ENCODE data around the gene RPS6KA1. TPM values are rescaled to one million over a fixed set of nuclear protein-coding genes. Genes with fewer than 3 reads are reported as not detected.
"Not testable (repeated sequence)": the region's sequence is repeated elsewhere in the genome, so short reads cannot be mapped to it uniquely, and the experiment has no call there.

Gene RPS6KA1
- total and polyA plus RNA-seq, 9 of the 15 experiments (the other 6 are each of a cell fraction or from before 2014, with no cell fraction given): 2.4 to 61.0 (median 35.5) TPM

DNA sequence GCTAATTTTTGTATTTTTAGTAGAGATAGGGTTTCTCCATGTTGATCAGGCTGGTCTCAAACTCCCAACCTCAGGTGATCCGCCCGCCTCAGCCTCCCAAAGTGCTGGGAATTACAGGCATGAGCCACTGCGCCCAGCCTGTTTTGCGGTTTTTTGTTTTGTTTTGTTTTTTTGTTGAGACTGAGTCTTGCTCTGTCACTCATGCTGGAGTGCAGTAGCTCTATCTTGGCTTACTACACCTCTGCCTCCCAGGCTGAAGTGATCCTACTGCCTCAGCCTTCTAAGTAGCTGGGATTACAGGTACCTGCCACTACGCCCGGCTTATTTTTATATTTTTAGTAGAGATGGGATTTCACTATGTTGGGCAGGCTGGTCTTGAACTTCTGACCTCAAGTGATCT is 65.0 kb downstream of the RPS6KA1 start:
- H3K36me3 ChIP-seq (ENCODE audit: control insufficient read depth, insufficient read depth, low read length); H2AFZ ChIP-seq (ENCODE audit: low read depth, low read length); H3K27me3 ChIP-seq (ENCODE audit: control insufficient read depth in 2 of 2, insufficient read depth in 2 of 2, low read length in 2 of 2); CTCF ChIA-PET (ENCODE audit: low intra/inter-chr PET ratio); H3K4me3 ChIP-seq; H3K79me2 ChIP-seq (ENCODE audit: control insufficient read depth, insufficient read depth, low read length); H3K9me3 ChIP-seq (replicated peaks; ENCODE audit: control insufficient read depth, insufficient read depth, low read depth, low read length); H3K4me2 ChIP-seq (ENCODE audit: insufficient read depth, low read length); H3K27ac ChIP-seq (ENCODE audit: extremely low read depth, low read depth, low read length); intact Hi-C loops (cut with micrococcal nuclease); H3K9ac ChIP-seq (ENCODE audit: insufficient read depth in 1 of 2, low read depth in 2 of 2, low read length in 2 of 2); in situ Hi-C loops (cut with MboI); FAIRE-seq; H4K20me1 ChIP-seq (replicated peaks; ENCODE audit: control insufficient read depth, insufficient read depth, low read length); H3K9me1 ChIP-seq (ENCODE audit: control insufficient read depth, insufficient read depth, low read length); BruUV-seq (replicated peaks); H3K4me1 ChIP-seq (replicated peaks in 1 of 2; ENCODE audit: control insufficient read depth in 2 of 2, insufficient read depth in 2 of 2, low read length in 2 of 2); DNase-seq (ENCODE audit: extremely low read depth in 1 of 4, low spot score in 3 of 4): not testable (repeated sequence)
- TF ChIP-seq, protein P1, sequence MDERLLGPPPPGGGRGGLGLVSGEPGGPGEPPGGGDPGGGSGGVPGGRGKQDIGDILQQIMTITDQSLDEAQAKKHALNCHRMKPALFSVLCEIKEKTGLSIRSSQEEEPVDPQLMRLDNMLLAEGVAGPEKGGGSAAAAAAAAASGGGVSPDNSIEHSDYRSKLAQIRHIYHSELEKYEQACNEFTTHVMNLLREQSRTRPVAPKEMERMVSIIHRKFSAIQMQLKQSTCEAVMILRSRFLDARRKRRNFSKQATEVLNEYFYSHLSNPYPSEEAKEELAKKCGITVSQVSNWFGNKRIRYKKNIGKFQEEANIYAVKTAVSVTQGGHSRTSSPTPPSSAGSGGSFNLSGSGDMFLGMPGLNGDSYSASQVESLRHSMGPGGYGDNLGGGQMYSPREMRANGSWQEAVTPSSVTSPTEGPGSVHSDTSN (CRISPR knock-in tag; IDR thresholded peaks at IDR 0.05; ENCODE audit: low read depth): 0 out of 2 replicates have a peak, but pooled peaks have one; percentile 32
- TF ChIP-seq, protein P1 (tag; conservative IDR thresholded peaks at IDR 0.05; ENCODE audit: low read depth): not testable (repeated sequence)
- TF ChIP-seq ZNF12 (CRISPR knock-in tag; IDR thresholded peaks at IDR 0.05): peak; percentile 31; the same call in 1 of the 2 replicates
- TF ChIP-seq, protein P2, sequence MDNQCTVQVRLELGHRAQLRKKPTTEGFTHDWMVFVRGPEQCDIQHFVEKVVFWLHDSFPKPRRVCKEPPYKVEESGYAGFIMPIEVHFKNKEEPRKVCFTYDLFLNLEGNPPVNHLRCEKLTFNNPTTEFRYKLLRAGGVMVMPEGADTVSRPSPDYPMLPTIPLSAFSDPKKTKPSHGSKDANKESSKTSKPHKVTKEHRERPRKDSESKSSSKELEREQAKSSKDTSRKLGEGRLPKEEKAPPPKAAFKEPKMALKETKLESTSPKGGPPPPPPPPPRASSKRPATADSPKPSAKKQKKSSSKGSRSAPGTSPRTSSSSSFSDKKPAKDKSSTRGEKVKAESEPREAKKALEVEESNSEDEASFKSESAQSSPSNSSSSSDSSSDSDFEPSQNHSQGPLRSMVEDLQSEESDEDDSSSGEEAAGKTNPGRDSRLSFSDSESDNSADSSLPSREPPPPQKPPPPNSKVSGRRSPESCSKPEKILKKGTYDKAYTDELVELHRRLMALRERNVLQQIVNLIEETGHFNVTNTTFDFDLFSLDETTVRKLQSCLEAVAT (IDR thresholded peaks at IDR 0.05): peak in 1 of 2 experiments; percentile 43; a peak in 1 of 4 replicates
- TF ChIP-seq, protein P3, sequence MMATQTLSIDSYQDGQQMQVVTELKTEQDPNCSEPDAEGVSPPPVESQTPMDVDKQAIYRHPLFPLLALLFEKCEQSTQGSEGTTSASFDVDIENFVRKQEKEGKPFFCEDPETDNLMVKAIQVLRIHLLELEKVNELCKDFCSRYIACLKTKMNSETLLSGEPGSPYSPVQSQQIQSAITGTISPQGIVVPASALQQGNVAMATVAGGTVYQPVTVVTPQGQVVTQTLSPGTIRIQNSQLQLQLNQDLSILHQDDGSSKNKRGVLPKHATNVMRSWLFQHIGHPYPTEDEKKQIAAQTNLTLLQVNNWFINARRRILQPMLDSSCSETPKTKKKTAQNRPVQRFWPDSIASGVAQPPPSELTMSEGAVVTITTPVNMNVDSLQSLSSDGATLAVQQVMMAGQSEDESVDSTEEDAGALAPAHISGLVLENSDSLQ (IDR thresholded peaks at IDR 0.05): peak; percentile 91
- 14% methylated on average over 6 of the region's 6 CpGs for WGBS (ENCODE audit: insufficient coverage, low coverage, missing lambda C conversion rate)
- ATAC-seq: peak; percentile 57
- POLR2A ChIA-PET: interaction anchor here (0.6 to 1.2 kb wide), 5 partner anchors 11 to 288 kb away, joined by 3 to 4 read pairs (median 3); no protein-coding TSS in a partner anchor
